ES-I3 (cell line): ENCODE data around the gene TTI1.
A peak's percentile ranks its signal among the peaks of the same experiment; 100 is the strongest.

Experiments
- H3K36me3 ChIP-seq: 2 replicates; pipeline ENCODE4 v1.6.1; 2013; ENCODE audit warnings: mild to moderate bottlenecking, low read length, control low read depth, moderate library complexity; ENCODE audit not compliant: insufficient read depth
- H3K4me1 ChIP-seq: 2 replicates; pipeline ENCODE4 v1.6.1; 2013; ENCODE audit warnings: mild to moderate bottlenecking, control low read depth, low read length; ENCODE audit not compliant: insufficient read depth
- H3K9ac ChIP-seq: 2 replicates; pipeline ENCODE4 v1.6.1; 2013; ENCODE audit warnings: low read depth, mild to moderate bottlenecking, low read length, moderate library complexity
- H3K9me3 ChIP-seq: 2 replicates; pipeline ENCODE4 v1.6.1; 2013; ENCODE audit warnings: mild to moderate bottlenecking, low read length, moderate library complexity; ENCODE audit not compliant: control insufficient read depth, insufficient read depth

Gene TTI1

DNA sequence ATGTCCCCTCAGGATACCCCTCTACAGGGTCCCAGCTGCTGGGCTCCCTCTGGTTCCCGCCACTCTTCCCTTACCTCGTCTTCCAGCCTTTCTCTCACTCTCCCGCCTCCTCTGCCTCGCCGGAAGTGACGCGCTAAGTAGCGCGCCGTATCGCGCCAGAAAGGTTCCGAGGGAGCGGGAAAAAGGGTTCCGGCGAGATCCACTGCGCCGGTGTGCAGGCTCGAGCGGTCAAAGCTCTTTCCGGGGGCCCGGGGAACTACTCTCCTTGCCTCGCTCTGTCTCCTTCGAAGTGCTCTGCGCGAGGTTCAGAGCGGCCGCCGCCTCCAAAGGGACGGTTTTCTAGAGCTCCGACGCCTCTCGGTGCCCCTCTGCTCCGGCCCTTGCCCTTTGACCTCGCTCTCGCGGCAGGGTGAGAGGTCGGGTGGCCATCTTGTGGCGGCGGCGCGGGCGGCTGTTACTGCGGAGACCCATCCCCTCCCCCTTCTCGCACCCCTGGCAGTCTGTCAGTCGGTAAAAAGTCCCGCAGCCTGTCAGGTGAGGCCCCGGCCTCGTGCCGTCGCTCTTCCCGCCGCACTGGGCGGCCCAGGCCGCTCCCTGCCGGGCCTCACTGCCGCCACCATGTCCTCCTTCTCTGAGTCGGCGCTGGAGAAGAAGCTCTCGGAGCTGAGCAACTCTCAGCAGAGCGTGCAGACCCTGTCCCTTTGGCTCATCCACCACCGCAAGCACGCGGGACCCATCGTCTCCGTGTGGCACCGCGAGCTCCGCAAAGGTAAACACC is at the start of gene TTI1, which contains the start of gene RPRD1B:
Gene TTI1 (minus strand): TSS at position 127 of the 778 bp plus-strand sequence. CDS start 19,640 bp downstream, outside the sequence.
Gene RPRD1B (plus strand): TSS at position 417 of the 778 bp plus-strand sequence. CDS start 202 bp downstream, at position 619.
- Histone ChIP-seq H3K36me3 (peaks cover 12% of the 10 kb centered on the region), H3K9ac (peak within 1 kb of the TSS; percentile 74), H3K9me3 (no peaks in the 10 kb centered on the region), H3K4me1 (peaks cover 13% of the 10 kb centered on the region)

DNA sequence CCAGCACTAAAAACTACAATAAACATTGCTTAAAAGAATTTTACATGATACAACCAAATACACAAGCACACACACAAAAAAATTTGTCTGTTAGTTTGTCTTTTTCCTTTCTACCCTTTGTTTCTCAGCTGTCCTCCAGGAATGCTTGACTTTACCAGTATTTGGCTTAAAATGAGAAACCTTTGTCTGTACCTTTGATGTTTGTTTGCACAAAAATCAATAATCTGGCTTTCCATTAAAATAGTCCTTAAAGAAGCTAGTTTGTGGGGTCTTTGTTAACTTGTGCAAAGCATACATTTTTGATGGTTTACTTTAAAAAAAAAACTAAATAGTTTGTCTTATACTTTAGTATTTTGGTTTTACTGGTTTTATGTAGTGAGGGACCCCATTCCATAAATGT is 49.6 kb upstream of the TTI1 start:
- peaks cover 13% of the 10 kb centered on the region for H3K36me3 ChIP-seq

DNA sequence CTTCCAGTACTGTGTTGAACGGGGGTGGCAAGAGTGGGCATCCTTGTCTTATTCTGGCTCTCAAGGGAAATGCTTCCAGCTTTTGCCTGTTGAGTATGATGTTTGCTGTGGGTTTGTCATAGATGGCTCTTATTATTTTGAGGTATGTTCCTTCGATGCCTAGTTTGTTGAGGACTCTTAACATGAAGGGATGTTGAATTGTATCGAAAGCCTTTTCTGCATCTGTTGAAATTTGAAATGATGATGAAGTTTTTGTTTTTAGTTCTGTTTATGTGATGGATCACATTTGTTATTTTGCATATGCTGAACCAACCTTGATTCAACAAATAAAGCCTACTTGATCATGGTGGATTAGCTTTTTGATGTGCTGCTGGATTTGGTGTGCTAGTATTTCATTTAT is 48.3 kb upstream of the TTI1 start:
- H3K36me3 ChIP-seq, result peaks cover 12% of the 10 kb centered on the region
- H3K4me1 ChIP-seq, result no peaks in the 10 kb centered on the region
- H3K9me3 ChIP-seq, result no peaks in the 10 kb centered on the region; the same call in 1 of the 2 replicates
- no peak overlapping the region for H3K9ac ChIP-seq

More for the DNA sequence above, 49.6 kb upstream of the TTI1 start:
- H3K9me3 ChIP-seq, result no peaks in the 10 kb centered on the region
- H3K9ac ChIP-seq, result no peak overlapping the region
- no peaks in the 10 kb centered on the region for H3K4me1 ChIP-seq

DNA sequence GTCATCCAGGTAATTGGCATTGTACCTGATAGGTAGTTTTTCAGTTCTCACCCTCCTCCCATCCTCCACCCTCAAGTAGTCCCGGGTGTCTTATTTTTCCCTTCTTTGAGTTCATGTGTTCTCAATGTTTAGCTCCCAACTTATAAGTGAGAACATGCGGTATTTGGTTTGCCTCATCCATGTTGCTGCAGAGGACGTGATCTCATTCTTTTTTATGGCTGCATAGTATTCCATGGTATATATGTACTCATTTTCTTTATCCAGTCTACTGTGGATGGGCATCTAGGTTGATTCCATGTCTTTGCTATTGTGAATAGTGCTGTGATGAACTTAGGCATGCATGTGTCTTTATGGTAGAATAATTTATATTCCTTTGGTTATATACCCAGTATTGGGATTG is 46.1 kb upstream of the TTI1 start:
- no peak overlapping the region for H3K9ac ChIP-seq
- H3K4me1 ChIP-seq, result peaks cover 5% of the 10 kb centered on the region; the same call in 1 of the 2 replicates
- no peaks in the 10 kb centered on the region; the same call in 1 of the 2 replicates for H3K9me3 ChIP-seq
- peaks cover 9% of the 10 kb centered on the region for H3K36me3 ChIP-seq

DNA sequence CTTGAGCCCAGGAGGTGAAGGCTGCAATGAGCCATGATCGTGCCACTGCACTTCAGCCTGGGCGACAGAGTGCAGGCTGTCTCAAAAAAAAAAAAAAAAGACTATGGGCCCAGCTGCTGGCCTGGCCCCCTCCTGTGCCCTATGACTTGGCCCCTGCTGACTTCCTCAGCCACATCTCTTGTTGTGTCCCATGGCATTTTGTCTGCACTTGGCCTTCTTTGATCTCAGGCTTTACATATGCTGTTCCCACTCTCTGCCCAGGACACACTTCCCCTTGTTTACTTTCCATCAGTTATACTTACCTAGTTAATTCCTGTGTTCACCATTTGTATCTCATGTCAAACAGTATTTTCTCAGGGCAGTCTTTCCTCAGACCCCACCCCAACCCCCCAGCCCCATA is 44.8 kb upstream of the TTI1 start:
- H3K9me3 ChIP-seq, result no peaks in the 10 kb centered on the region; the same call in 1 of the 2 replicates
- no peak overlapping the region for H3K9ac ChIP-seq
- H3K4me1 ChIP-seq, result peaks cover 5% of the 10 kb centered on the region; the same call in 1 of the 2 replicates
- H3K36me3 ChIP-seq, result peaks cover 4% of the 10 kb centered on the region; the same call in 1 of the 2 replicates

DNA sequence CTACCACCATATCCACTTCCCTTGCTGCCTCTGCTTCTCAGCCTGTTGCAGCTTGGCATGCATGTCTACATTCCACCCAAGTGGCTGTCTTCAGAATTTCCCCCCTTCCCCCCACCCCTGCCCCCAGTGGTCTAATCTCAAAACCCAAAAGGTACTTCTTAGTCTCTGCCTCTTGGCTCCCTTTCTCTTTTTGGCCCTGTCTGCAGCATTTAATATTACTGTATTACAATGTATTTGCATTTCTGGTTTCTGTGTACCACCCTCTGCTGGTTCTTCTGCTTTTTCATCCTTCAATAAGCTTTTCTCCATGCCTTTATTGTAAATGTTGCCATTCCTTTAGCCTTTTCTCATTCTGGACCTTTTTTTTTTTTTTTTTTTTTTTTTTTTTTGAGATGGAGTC is 43.3 kb upstream of the TTI1 start:
- no peak overlapping the region for H3K9ac ChIP-seq

DNA sequence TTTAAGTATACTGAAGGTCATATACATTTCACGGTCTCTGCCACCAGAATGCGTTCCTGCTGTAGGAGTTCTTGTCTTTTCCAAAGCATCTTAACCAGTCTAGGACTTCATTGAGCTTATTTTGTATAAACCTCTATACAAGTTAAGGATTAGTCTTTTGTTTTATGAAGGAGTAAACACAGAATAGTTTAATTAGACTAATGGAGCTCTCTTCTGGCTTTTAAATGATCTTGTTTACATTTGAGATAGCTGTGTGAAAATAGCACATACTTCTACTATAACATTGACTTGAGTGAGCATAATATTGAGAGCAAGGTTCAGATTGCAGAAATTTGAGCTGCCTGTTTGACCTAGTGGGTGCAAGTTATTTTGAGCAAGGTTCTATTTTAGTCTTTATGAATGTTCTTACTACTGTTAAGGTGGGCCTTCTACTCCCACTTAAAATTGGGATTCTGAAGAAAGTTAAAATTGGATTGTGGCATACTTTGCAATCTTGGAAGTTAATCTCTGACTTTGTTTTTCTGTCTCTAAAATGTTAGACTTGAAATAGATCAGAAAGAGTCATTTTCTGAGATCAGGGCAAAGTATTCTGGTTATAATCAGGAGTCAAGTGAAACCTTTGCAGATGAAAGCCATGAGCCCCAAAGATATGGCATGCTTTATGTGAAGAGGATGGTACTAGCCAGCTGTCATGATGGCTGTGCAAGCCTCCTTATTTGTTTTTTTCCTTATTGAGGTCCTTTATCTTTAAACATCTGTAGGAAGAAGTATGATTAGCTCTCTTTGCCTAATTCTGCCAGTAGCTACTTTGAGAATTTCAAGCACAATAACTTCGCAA is 42.1 kb upstream of the TTI1 start:
- H3K4me1 ChIP-seq, result peaks cover 5% of the 10 kb centered on the region; the same call in 1 of the 2 replicates
- no peak overlapping the region for H3K9ac ChIP-seq
- H3K9me3 ChIP-seq, result no peaks in the 10 kb centered on the region; the same call in 1 of the 2 replicates
- peaks cover 3% of the 10 kb centered on the region for H3K36me3 ChIP-seq

More for the DNA sequence above, 43.3 kb upstream of the TTI1 start:
- Histone ChIP-seq H3K9me3 (no peaks in the 10 kb centered on the region; the same call in 1 of the 2 replicates), H3K4me1 (peaks cover 5% of the 10 kb centered on the region; the same call in 1 of the 2 replicates), H3K36me3 (no peaks in the 10 kb centered on the region; the same call in 1 of the 2 replicates)

DNA sequence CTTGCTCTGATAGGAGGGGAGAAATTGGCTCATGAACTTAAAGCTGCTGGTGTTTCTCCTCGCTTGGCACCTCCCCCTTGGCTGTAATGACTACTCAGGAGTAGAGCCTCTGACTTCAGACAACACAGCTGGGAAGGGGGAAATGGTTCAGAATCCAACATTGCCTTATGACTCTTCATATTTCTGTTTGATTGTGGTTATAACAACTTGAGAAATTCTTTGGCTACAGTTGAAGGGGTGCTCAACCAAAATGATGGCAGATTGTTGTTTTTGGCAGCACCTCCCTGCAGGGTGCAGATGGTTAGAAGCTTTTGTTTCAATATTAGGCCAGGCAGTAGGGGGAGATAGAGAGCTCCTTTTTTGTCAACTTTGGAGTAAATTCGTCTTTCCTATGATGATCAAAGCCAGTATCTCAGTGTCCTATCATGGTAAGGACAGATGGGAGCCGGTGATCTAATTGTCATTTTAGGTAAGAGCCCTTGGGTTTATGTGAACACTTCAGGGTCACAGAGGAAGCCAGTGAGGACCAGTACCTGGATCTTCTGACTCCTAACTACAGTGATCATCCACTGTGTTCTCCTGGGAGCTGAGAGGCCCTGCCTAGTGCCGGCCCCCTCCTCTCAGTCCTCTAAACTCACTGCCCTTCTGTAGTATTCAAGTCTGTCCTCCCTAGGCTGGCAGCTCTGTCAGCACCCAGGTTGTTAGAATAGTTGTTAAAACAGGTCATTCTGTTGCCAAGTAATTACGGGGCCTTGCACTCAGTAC is 40.2 kb upstream of the TTI1 start:
- Histone ChIP-seq H3K4me1 (peaks cover 5% of the 10 kb centered on the region; the same call in 1 of the 2 replicates), H3K9ac (no peak overlapping the region), H3K36me3 (peaks cover 3% of the 10 kb centered on the region), H3K9me3 (no peaks in the 10 kb centered on the region; the same call in 1 of the 2 replicates)

DNA sequence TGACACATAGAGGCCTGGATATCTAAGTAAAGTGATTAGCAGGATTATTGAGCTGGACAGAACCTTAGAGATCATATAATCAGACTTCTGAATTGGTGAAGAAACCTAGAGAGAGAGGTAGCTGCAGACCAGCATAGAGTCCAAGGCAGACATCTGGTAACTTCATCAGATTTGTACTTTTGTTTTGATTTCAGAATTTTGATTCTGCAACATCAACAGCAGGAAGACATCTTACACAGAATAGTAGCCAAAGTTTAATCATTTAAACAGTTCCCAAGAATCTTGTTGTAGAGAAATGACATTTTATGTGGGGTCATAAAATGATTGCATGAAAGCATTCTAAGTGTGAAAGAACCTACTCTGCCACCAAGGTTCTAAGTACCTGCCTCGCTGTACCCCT is 39.6 kb upstream of the TTI1 start:
- peaks cover 3% of the 10 kb centered on the region for H3K36me3 ChIP-seq
- no peaks in the 10 kb centered on the region; the same call in 1 of the 2 replicates for H3K9me3 ChIP-seq
- H3K9ac ChIP-seq, result no peak overlapping the region
- peaks cover 5% of the 10 kb centered on the region; the same call in 1 of the 2 replicates for H3K4me1 ChIP-seq

DNA sequence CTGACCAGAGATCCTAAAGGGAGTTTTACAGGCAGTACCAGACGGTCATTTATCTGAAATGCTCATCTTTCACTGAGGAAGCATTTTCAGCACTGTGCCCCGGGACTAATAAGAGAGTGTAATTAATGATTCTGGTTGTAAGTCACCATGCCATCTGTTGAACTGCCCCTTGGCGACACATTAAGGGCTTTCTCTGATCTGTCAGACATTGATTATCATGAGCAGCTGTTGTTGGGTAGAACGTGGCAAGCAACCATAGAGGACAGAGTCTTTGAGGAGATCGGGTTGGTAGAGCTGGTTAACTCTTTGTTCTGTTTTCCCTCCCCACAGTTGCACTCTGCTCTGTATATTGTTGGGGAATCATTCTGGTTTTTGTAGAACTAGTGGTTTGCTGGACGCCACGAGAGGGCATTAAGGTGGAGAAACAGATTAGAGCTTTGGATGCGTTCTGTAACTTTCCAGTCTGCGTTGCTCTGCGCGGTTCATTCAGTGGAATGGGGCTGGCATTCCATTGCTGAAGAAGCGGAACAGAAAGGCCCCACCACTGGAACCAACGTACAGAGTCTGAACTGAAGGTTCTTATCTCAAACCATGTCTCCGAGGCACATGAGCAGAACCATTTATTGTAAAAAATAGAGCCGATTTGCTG is 34.6 kb upstream of the TTI1 start:
- Histone ChIP-seq H3K9me3 (no peaks in the 10 kb centered on the region), H3K36me3 (peaks cover 15% of the 10 kb centered on the region), H3K4me1 (no peaks in the 10 kb centered on the region), H3K9ac (no peak overlapping the region)

DNA sequence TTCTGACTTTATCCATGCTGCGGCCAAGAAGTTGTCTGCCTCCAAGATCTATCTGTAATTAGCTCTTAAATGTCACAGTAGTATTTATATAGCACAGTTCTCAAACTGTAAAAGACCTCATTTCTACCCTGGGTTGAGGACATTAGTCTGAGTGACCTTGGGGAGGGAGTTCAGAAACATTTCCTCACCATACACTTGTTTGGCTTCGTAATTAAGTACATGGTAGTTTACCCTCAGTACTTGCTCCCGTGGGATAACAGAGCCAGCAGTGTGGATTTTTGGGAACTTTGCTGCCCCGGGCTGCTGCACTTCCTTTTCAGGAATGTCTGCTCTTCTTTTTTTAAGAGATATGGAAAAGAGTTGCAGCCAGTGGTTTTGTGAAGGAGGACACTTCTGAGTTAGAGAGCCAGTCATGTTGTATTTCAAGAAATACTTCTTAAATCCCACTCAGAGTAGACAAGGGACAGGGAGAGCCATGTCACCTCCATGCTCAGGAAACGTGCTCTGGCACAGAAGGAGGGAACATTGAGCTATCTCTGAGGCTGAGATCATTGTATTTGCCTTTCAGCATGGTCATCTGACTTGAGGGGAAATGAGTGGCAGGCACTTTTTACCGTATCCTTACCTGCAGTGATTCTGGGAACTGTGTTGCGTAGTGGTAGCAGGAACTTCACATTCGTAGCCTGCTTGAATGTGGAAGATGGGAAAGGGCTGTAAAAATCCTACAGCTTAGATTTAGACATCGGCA is 33.9 kb upstream of the TTI1 start:
- H3K4me1 ChIP-seq, result no peaks in the 10 kb centered on the region
- H3K9ac ChIP-seq, result no peak overlapping the region
- H3K36me3 ChIP-seq, result peaks cover 18% of the 10 kb centered on the region
- no peaks in the 10 kb centered on the region for H3K9me3 ChIP-seq

DNA sequence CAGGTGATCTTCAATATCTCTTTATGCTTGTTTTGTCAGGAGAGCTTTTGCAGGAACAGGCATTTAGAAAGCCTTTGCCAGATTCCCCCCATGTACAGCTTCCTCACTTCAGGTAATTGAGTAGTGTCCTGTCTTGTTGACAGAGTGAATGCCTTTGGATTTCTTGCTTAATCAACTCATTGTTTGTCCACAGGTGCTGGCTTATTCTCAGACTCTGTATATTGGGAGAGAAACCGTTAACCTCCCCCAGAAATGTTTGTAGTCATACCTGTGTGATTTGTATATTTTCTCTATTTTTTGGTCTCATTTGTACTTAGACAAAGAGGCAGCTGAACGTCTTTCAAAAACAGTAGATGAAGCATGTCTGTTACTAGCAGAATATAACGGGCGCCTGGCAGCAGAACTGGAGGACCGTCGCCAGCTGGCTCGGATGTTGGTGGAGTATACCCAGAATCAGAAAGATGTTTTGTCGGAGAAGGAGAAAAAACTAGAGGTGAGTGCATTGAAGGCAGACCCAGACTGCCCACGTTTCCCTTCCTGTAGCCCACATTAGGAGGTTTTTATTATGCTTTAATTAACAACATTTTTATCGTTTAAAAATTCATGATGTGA is 32.6 kb upstream of the TTI1 start:
- no peaks in the 10 kb centered on the region for H3K9me3 ChIP-seq
- no peaks in the 10 kb centered on the region for H3K4me1 ChIP-seq
- peaks cover 26% of the 10 kb centered on the region for H3K36me3 ChIP-seq
- no peak overlapping the region for H3K9ac ChIP-seq
